Hepatocyte (in vitro differentiated cells): ENCODE data around the gene C6orf136. TPM values are rescaled to one million over a fixed set of nuclear protein-coding genes. Genes with fewer than 3 reads are reported as not detected.
A peak's percentile ranks its signal among the peaks of the same experiment; 100 is the strongest.

Experiments used
- DNase-seq: peaks from one replicate; pipeline ENCODE4 v3.0.0-alpha.2; 2016; ENCODE audit warnings: low spot score
- H2AFZ ChIP-seq: fragments of 200-600 bp; sonication (generic); 2 replicates; pipeline ENCODE4 v1.6.0; 2016; ENCODE audit warnings: antibody characterized with exemption, mild to moderate bottlenecking
- H3K27ac ChIP-seq: fragments of 200-600 bp; sonication (generic); 2 replicates; pipeline ENCODE4 v1.5.1; 2016; ENCODE audit warnings: mild to moderate bottlenecking
- H3K27me3 ChIP-seq: fragments of 200-600 bp; sonication (generic); 2 replicates; pipeline ENCODE4 v1.6.1; 2016
- H3K36me3 ChIP-seq: fragments of 200-600 bp; sonication (generic); replicated peaks from 2 replicates; pipeline ENCODE4 v1.5.1; 2016; ENCODE audit warnings: low read depth; ENCODE audit not compliant: insufficient read depth
- H3K4me1 ChIP-seq: fragments of 200-600 bp; sonication (generic); 2 replicates; pipeline ENCODE4 v1.5.1; 2016; ENCODE audit warnings: mild to moderate bottlenecking, moderate library complexity; ENCODE audit not compliant: insufficient read depth
- H3K4me2 ChIP-seq: fragments of 200-600 bp; sonication (generic); 2 replicates; pipeline ENCODE4 v1.6.0; 2016
- H3K4me3 ChIP-seq: fragments of 200-600 bp; sonication (generic); 2 replicates; pipeline ENCODE4 v1.5.1; 2016; ENCODE audit warnings: mild to moderate bottlenecking
- H3K79me2 ChIP-seq: fragments of 200-600 bp; sonication (generic); 2 replicates; pipeline ENCODE4 v1.6.0; 2017; ENCODE audit warnings: mild to moderate bottlenecking
- H3K9me2 ChIP-seq: fragments of 200-600 bp; sonication (generic); replicated peaks from 2 replicates; pipeline ENCODE4 v1.6.0; 2017; ENCODE audit warnings: mild to moderate bottlenecking; ENCODE audit not compliant: insufficient read depth
- H3K9me3 ChIP-seq: fragments of 200-600 bp; sonication (generic); 2 replicates; pipeline ENCODE4 v1.5.1; 2016; ENCODE audit warnings: low read depth, mild to moderate bottlenecking
- H4K20me1 ChIP-seq: fragments of 200-600 bp; sonication (generic); 2 replicates; pipeline ENCODE4 v1.6.0; 2016; ENCODE audit warnings: mild to moderate bottlenecking; ENCODE audit not compliant: insufficient read depth, poor library complexity, severe bottlenecking
- CTCF ChIP-seq: fragments of 200-600 bp; sonication (generic); IDR thresholded peaks from 2 replicates; pipeline ENCODE4 v1.5.1; 2016; ENCODE audit warnings: antibody characterized with exemption, mild to moderate bottlenecking; ENCODE audit not compliant: poor library complexity
- EZH2 ChIP-seq: fragments of 200-600 bp; sonication (generic); IDR thresholded peaks from 2 replicates; pipeline ENCODE4 v1.6.1; 2016; ENCODE audit warnings: antibody characterized with exemption, mild to moderate bottlenecking, borderline replicate concordance
- EZH2phosphoT487 ChIP-seq: fragments of 200-600 bp; sonication (generic); IDR thresholded peaks from one replicate; pipeline ENCODE4 v1.6.1; 2018; ENCODE audit warnings: antibody characterized with exemption, mild to moderate bottlenecking, low read depth, moderate library complexity; ENCODE audit not compliant: unreplicated experiment, severe bottlenecking
- WGBS: methylation state at CpG from one replicate; pipeline ENCODE4 v1.1.6; 2016; ENCODE audit warnings: low lambda C conversion rate; ENCODE audit errors: missing lambda C conversion rate; 5-methylcytosine and 5-hydroxymethylcytosine counted together
- polyA plus RNA-seq: library from polyadenylated mRNA; unstranded; fragments of >200 nt; fragmentation: Nextera tagmentation; extraction: Ambion mirVana; gene quantifications from 2 replicates; pipeline ENCODE4 v1.2.1, GENCODE V29; 2016
- total RNA-seq: library from RNA; depleted of rRNA; stranded (reverse); fragments of >200 nt; gene quantifications from 2 replicates; pipeline ENCODE4 v1.2.3, GENCODE V29; 2014

The C6orf136 gene
- total and polyA plus RNA-seq, 2 experiments from 2014 or later: 8.7 to 16.9 TPM

GRCh38 chr6:30619561-30619960 lies 27.4 kb upstream of the C6orf136 start:
- over 99% methylated on average over 11 of the region's 11 CpGs for WGBS
- Histone ChIP-seq H3K27ac (peak overlapping the region; percentile 91), H3K27me3 (no peaks in the 10 kb centered on the region), H3K9me2 (no peaks in the 10 kb centered on the region), H3K4me3 (no peak overlapping the region), H3K4me2 (peak overlapping the region; percentile 81), H4K20me1 (peaks cover 2% of the 10 kb centered on the region), H3K9me3 (no peaks in the 10 kb centered on the region), H3K36me3 (peaks cover 6% of the 10 kb centered on the region), H3K79me2 (peaks cover 34% of the 10 kb centered on the region), H2AFZ (no peak overlapping the region), H3K4me1 (peaks cover 6% of the 10 kb centered on the region)
- no peak for TF ChIP-seq CTCF
- TF ChIP-seq EZH2phosphoT487: no peak
- no peak for TF ChIP-seq EZH2
- DNase-seq: no peak

- Histone ChIP-seq H3K9me3 (no peaks in the 10 kb centered on the region), H3K27ac (peak overlapping the region; percentile 95), H3K4me1 (peaks cover 6% of the 10 kb centered on the region), H2AFZ (no peak overlapping the region), H3K4me3 (no peak overlapping the region), H3K4me2 (no peak overlapping the region), H3K27me3 (no peaks in the 10 kb centered on the region), H4K20me1 (no peaks in the 10 kb centered on the region), H3K79me2 (peaks cover 23% of the 10 kb centered on the region), H3K9me2 (no peaks in the 10 kb centered on the region), H3K36me3 (no peaks in the 10 kb centered on the region)
- TF ChIP-seq EZH2 (no peak), EZH2phosphoT487 (no peak), CTCF (no peak)
- DNase-seq: no peak
- WGBS: 95% methylated on average over 8 of the region's 8 CpGs
These were observed 21.4 kb upstream of the C6orf136 start for GRCh38 chr6:30625511-30625910.

GRCh38 chr6:30626484-30627366 lies 20.2 kb upstream of the C6orf136 start, which contains the start of gene ATAT1:
TSS of gene ATAT1 (plus strand) at chr6:30626874.
- Histone ChIP-seq H3K27me3 (no peaks in the 10 kb centered on the region), H3K36me3 (no peaks in the 10 kb centered on the region), H3K27ac (peak within 1 kb of the TSS; percentile 95), H3K4me3 (peak within 1 kb of the TSS; percentile 46), H3K79me2 (peaks cover 23% of the 10 kb centered on the region), H3K4me2 (peak within 1 kb of the TSS; percentile 90), H2AFZ (peak within 1 kb of the TSS; percentile 59), H3K4me1 (peaks cover 6% of the 10 kb centered on the region), H3K9me3 (no peaks in the 10 kb centered on the region), H3K9me2 (no peaks in the 10 kb centered on the region), H4K20me1 (no peaks in the 10 kb centered on the region)
- 6% methylated on average over 28 of the region's 36 CpGs for WGBS
- peak; percentile 93 for DNase-seq
- TF ChIP-seq CTCF (peak; percentile 46), EZH2phosphoT487 (no peak), EZH2 (no peak)
